CD4-positive, alpha-beta T cell (primary cell): ENCODE measurements around the gene LAPTM4A. TPM values are rescaled to one million over a fixed set of nuclear protein-coding genes. Genes with fewer than 3 reads are reported as not detected.

Source experiments
- ATAC-seq: fragments of 200-7000 bp; cut with Tn5 transposase; one replicate; pipeline ENCODE4 v1.10.0; 2022; ENCODE audit warnings: mild to moderate bottlenecking; ENCODE audit not compliant: poor library complexity
- CTCF ChIA-PET: fragments of 350-600 bp; sonication (Branson Sonifier 250); formaldehyde crosslinking; loops from one replicate; lab custom pipeline; 2021; ENCODE audit warnings: antibody characterized with exemption, inconsistent platforms; lab: Charles Lee
- POLR2A ChIA-PET: fragments of 350-600 bp; sonication (Branson Sonifier 250); formaldehyde crosslinking; loops from one replicate; lab custom pipeline; 2021; ENCODE audit warnings: antibody characterized with exemption, inconsistent platforms; lab: Charles Lee
- DNase-seq, 14 experiments: peaks; one replicate each; pipeline ENCODE4 v3.0.0-alpha.2; 2013 to 2020; ENCODE audit warnings: mixed read lengths in 2 of 14
- H3K27ac ChIP-seq, 2 donors: one replicate each; pipeline versions ENCODE4 v1.5.1 to v1.7.0; 2013; ENCODE audit warnings: low read length in 2 of 2, low read depth in 1 of 2, mild to moderate bottlenecking in 1 of 2
- H3K27me3 ChIP-seq, 2 experiments: 1 replicate in 1 of 2; 2 replicates in 1 of 2; pipeline versions ENCODE4 v1.6.1 to v1.7.0; 2013; ENCODE audit warnings: low read length in 2 of 2, control low read depth in 1 of 2, mild to moderate bottlenecking in 1 of 2, moderate library complexity in 1 of 2; ENCODE audit not compliant: insufficient read depth in 2 of 2, control insufficient read depth in 1 of 2
- H3K36me3 ChIP-seq: one replicate; pipeline ENCODE4 v1.6.1; 2013; ENCODE audit warnings: low read length, control low read depth; ENCODE audit not compliant: insufficient read depth
- H3K4me1 ChIP-seq: one replicate; pipeline ENCODE4 v1.6.1; 2013; ENCODE audit warnings: low read length, control low read depth; ENCODE audit not compliant: insufficient read depth
- H3K4me3 ChIP-seq: one replicate; pipeline ENCODE4 v1.5.1; 2013; ENCODE audit warnings: mild to moderate bottlenecking, low read length, moderate library complexity
- H3K9me3 ChIP-seq, 2 experiments: 1 replicate in 1 of 2; 2 replicates in 1 of 2; pipeline versions ENCODE4 v1.6.1 to v1.7.0; 2013; ENCODE audit warnings: low read length in 2 of 2, mild to moderate bottlenecking in 2 of 2, control low read depth in 1 of 2, moderate library complexity in 1 of 2; ENCODE audit not compliant: control insufficient read depth in 1 of 2, insufficient read depth in 1 of 2
- H3K27ac Mint-ChIP-seq: one replicate; pipeline ENCODE4 v1.8.0; 2020; ENCODE audit warnings: mixed read lengths
- H3K27me3 Mint-ChIP-seq: one replicate; pipeline ENCODE4 v1.8.0; 2021; ENCODE audit warnings: mixed read lengths
- H3K36me3 Mint-ChIP-seq: one replicate; pipeline ENCODE4 v1.8.0; 2021; ENCODE audit warnings: low read depth, mixed read lengths
- H3K4me1 Mint-ChIP-seq: one replicate; pipeline ENCODE4 v1.8.0; 2021; ENCODE audit warnings: low read depth, mixed read lengths
- H3K4me3 Mint-ChIP-seq: one replicate; pipeline ENCODE4 v1.8.0; 2020; ENCODE audit warnings: mild to moderate bottlenecking, mixed read lengths
- H3K9me3 Mint-ChIP-seq: one replicate; pipeline ENCODE4 v1.8.0; 2020; ENCODE audit warnings: mixed read lengths
- intact Hi-C, 2 experiments: fragments of 100-400 bp; cut with DNase I in 1 of 2; cut with micrococcal nuclease in 1 of 2; formaldehyde crosslinking; loops; one replicate each; pipeline versions ENCODE4 v1.15.1 to v1.9.0; 2023 to 2025; cut with DNase I, micrococcal nuclease
- polyA plus RNA-seq, 2 donors: library from polyadenylated mRNA; unstranded; fragments of 120-200 nt; gene quantifications; one replicate each; pipeline ENCODE4 v1.2.1, GENCODE V29; 2013
- total RNA-seq, 174 experiments: library from RNA in 2 of 174; stranded (reverse) in 2 of 174; gene quantifications; one replicate each; pipeline ENCODE4 v1.2.3 and lab custom pipeline; 2021 to 2026
- TF ChIP-seq, protein P1 (sequence below): fragments of 200-600 bp; IDR thresholded peaks from one replicate; pipeline ENCODE4 v1.8.0; 2022; ENCODE audit warnings: antibody characterized with exemption, mild to moderate bottlenecking

LAPTM4A gene
- total RNA-seq (10 to 100 TPM; 59.4 to 62.0 TPM), total RNA-seq (lab: John Stamatoyannopoulos, UW) (11.9 to 104 (median 29.9) reads per million in 172 experiments)
- 58.6 TPM for polyA plus RNA-seq (2013, experiment 1 of 2)
- 57.0 TPM for polyA plus RNA-seq (2013, experiment 2 of 2)

DNA sequence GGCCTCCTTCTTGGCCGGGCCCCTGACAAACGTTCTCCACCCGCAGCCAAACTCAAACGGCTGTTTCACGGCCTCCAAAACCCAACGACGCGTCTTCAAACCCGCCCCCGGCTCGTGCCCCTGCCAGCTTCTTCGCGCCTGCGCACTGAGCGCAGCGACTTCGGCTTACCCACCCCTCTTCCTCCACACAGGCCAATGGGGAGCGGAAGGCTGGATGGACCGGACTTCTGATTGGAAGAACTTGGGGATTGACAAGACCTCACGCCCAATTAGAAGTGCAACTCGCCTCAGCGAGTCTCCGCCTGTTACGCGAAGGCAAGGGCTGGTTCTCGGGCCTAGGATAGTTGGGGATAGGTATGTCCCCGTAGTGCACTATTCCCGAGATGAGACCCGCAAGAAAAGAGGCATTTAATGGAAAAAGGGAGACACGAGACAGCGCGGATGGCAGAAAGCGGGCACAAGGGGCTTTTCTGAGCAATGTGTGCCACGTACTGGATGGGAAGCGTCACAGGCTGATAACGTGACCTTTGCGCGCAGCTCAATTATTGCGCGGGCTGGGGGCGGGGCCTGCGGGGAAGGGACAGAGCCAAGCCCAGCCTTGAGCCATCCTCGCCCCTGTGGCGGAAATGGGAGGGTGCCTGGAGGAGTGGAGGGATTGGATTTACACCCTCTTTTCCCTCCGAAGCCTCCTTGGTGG lies at the start of gene LAPTM4A:
TSS of gene LAPTM4A (minus strand) at position 97 of the 697 bp plus-strand sequence. CDS start 108 bp downstream, outside the sequence.
- TF ChIP-seq, protein P1, sequence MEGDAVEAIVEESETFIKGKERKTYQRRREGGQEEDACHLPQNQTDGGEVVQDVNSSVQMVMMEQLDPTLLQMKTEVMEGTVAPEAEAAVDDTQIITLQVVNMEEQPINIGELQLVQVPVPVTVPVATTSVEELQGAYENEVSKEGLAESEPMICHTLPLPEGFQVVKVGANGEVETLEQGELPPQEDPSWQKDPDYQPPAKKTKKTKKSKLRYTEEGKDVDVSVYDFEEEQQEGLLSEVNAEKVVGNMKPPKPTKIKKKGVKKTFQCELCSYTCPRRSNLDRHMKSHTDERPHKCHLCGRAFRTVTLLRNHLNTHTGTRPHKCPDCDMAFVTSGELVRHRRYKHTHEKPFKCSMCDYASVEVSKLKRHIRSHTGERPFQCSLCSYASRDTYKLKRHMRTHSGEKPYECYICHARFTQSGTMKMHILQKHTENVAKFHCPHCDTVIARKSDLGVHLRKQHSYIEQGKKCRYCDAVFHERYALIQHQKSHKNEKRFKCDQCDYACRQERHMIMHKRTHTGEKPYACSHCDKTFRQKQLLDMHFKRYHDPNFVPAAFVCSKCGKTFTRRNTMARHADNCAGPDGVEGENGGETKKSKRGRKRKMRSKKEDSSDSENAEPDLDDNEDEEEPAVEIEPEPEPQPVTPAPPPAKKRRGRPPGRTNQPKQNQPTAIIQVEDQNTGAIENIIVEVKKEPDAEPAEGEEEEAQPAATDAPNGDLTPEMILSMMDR = no peak
- H3K4me1 ChIP-seq = peaks cover 28% of the 10 kb centered on the region
- POLR2A ChIA-PET = interaction anchor here (0.7 to 2.4 kb wide), 8 partner anchors 62 to 1491 kb away, joined by 3 to 15 read pairs (median 4); partner anchors contain the start of genes HS1BP3, LDAH, RDH14 and TTC32
- H3K27me3 ChIP-seq = peaks cover 6 to 9% of the 10 kb centered on the region in 2 experiments
- Mint-ChIP-seq H3K27ac (no peak within 1 kb of the TSS), H3K36me3 (peaks cover 11% of the 10 kb centered on the region), H3K9me3 (no peaks in the 10 kb centered on the region), H3K4me3 (no peak within 1 kb of the TSS), H3K27me3 (peaks cover 25% of the 10 kb centered on the region), H3K4me1 (peaks cover 29% of the 10 kb centered on the region)
- no peaks in the 10 kb centered on the region for H3K9me3 ChIP-seq
- peak within 1 kb of the TSS; percentile 87 for H3K4me3 ChIP-seq
- DNase-seq (peak; percentile 93 to 100 (median 96)), ATAC-seq (peak; percentile 90)
- intact Hi-C loops = loop anchor here (2.0 to 10.0 kb wide), 7 partner anchors 151 to 1489 kb away; partner anchors contain the start of genes RDH14 (in 2 of the 2), HS1BP3 (in 1 of the 2), PUM2 (in 1 of the 2) and TTC32 (in 1 of the 2)
- CTCF ChIA-PET = interaction anchor here (1.2 kb wide), 1 partner anchor 36 kb away, joined by 3 read pairs; no protein-coding TSS in a partner anchor
- H3K36me3 ChIP-seq = no peaks in the 10 kb centered on the region
- H3K27ac ChIP-seq = peak within 1 kb of the TSS; percentile 94 to 99

DNA sequence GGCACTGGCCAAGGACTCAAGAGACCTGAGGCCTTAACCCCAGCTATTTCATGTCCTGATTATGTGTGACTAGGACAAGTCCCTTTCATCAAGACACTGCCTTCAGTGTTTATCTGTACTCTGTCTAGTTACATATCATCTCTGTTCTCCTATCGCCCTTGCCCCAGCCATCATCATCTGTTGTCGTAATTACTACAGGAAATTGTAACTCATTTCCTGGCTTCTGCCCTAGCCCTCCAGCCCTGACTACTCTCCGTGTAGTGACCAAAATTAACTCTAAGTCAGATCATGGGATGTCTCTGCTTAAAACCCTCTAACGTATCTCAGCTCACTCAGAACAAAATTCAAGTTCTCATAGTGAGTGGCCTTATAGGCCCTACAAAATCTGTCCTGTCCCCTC lies 49.3 kb upstream of the LAPTM4A start:
- Mint-ChIP-seq H3K36me3 (no peaks in the 10 kb centered on the region), H3K27ac (no peak overlapping the region)
- CTCF ChIA-PET = interaction anchor here (1.0 kb wide), 1 partner anchor 145 kb away, joined by 3 read pairs; no protein-coding TSS in a partner anchor

GRCh38 chr2:20099780-20100179 lies 48.4 kb upstream of the LAPTM4A start:
- Mint-ChIP-seq H3K36me3 (no peaks in the 10 kb centered on the region), H3K4me1 (no peaks in the 10 kb centered on the region), H3K4me3 (no peak overlapping the region), H3K9me3 (no peaks in the 10 kb centered on the region), H3K27ac (no peak overlapping the region), H3K27me3 (peaks cover 22% of the 10 kb centered on the region)
- H3K27me3 ChIP-seq = peaks cover 0 to 6% of the 10 kb centered on the region in 2 experiments
- TF ChIP-seq, protein P1 = no peak
- intact Hi-C loops = loop anchor here (5.0 to 10.0 kb wide), 3 partner anchors 1347 to 1662 kb away; no protein-coding TSS in a partner anchor
- peaks cover 2% of the 10 kb centered on the region for H3K4me1 ChIP-seq
- H3K27ac ChIP-seq = no peak overlapping the region
- DNase-seq = no peak
- ChIA-PET CTCF (interaction anchor here (1.0 kb wide), 1 partner anchor 144 kb away, joined by 3 read pairs; no protein-coding TSS in a partner anchor), POLR2A (no interaction called here)
- no peaks in the 10 kb centered on the region for H3K36me3 ChIP-seq
- no peak for ATAC-seq
- no peak overlapping the region for H3K4me3 ChIP-seq
- no peaks in the 10 kb centered on the region for H3K9me3 ChIP-seq

More for the DNA sequence above, 49.3 kb upstream of the LAPTM4A start:
- no peaks in the 10 kb centered on the region for H3K36me3 ChIP-seq
- H3K27me3 Mint-ChIP-seq = peaks cover 31% of the 10 kb centered on the region
- ATAC-seq (no peak), DNase-seq (no peak)
- no peaks in the 10 kb centered on the region for H3K9me3 Mint-ChIP-seq
- H3K4me1 Mint-ChIP-seq = no peaks in the 10 kb centered on the region
- POLR2A ChIA-PET = no interaction called here
- no peak overlapping the region for H3K4me3 ChIP-seq
- intact Hi-C loops = no loop called here
- peaks cover 2% of the 10 kb centered on the region for H3K4me1 ChIP-seq
- H3K27ac ChIP-seq = no peak overlapping the region
- TF ChIP-seq, protein P1 = no peak
- no peak overlapping the region for H3K4me3 Mint-ChIP-seq
- H3K9me3 ChIP-seq = no peaks in the 10 kb centered on the region
- peaks cover 2 to 6% of the 10 kb centered on the region in 2 experiments for H3K27me3 ChIP-seq
